ENCODE results near the gene ENTREP3.

DNA sequence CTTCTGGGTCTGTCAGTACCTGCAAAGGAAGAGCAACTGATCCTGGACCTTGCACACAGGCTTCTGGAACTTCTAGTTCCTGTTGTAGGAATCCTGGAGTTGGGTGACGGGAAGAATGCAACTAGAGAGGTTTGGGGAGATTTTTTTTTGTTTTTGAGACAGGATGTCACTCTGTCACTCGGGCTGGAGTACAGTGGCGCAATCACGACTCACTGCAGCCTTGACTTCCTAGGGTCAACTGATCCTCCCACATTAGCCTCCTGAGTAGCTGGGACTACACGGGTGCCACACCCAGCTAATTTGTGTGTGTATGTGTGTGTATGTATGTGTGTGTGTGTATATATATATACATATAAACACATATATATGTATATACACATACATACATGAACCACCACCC is 18.8 kb downstream of the ENTREP3 start:
- TF ChIP-seq, protein P1, sequence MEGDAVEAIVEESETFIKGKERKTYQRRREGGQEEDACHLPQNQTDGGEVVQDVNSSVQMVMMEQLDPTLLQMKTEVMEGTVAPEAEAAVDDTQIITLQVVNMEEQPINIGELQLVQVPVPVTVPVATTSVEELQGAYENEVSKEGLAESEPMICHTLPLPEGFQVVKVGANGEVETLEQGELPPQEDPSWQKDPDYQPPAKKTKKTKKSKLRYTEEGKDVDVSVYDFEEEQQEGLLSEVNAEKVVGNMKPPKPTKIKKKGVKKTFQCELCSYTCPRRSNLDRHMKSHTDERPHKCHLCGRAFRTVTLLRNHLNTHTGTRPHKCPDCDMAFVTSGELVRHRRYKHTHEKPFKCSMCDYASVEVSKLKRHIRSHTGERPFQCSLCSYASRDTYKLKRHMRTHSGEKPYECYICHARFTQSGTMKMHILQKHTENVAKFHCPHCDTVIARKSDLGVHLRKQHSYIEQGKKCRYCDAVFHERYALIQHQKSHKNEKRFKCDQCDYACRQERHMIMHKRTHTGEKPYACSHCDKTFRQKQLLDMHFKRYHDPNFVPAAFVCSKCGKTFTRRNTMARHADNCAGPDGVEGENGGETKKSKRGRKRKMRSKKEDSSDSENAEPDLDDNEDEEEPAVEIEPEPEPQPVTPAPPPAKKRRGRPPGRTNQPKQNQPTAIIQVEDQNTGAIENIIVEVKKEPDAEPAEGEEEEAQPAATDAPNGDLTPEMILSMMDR (IDR thresholded peaks at IDR 0.05; ENCODE audit: low read depth, low read length) = no peak
- TF ChIP-seq EZH2phosphoT487 (IDR thresholded peaks at IDR 0.05; ENCODE audit: low read depth) = no peak
